KMS-11 (cell line): ENCODE measurements around the gene PTBP2.
A peak's percentile ranks its signal among the peaks of the same experiment; 100 is the strongest.

ENCODE experiments used
- H2AFZ ChIP-seq: fragments of 200-600 bp; sonication (generic); 2 replicates; pipeline ENCODE4 v1.6.1; 2016; ENCODE audit warnings: antibody characterized with exemption, mixed run types, low read depth
- H3K27ac ChIP-seq: fragments of 200-600 bp; sonication (generic); 2 replicates; pipeline ENCODE4 v1.6.1; 2016; ENCODE audit warnings: mild to moderate bottlenecking, mixed run types
- H3K27me3 ChIP-seq: fragments of 200-600 bp; sonication (generic); 2 replicates; pipeline ENCODE4 v1.6.1; 2017; ENCODE audit warnings: mild to moderate bottlenecking, low read depth, mixed run types, moderate library complexity; ENCODE audit not compliant: insufficient read depth
- H3K36me3 ChIP-seq: fragments of 200-600 bp; sonication (generic); 2 replicates; pipeline ENCODE4 v1.6.1; 2017; ENCODE audit warnings: mild to moderate bottlenecking, mixed run types; ENCODE audit not compliant: insufficient read depth
- H3K4me1 ChIP-seq: fragments of 200-600 bp; sonication (generic); 2 replicates; pipeline ENCODE4 v1.6.1; 2016; ENCODE audit warnings: mild to moderate bottlenecking, low read depth, mixed run types; ENCODE audit not compliant: poor library complexity, severe bottlenecking
- H3K4me2 ChIP-seq: fragments of 200-600 bp; sonication (generic); 2 replicates; pipeline ENCODE4 v1.7.0; 2016; ENCODE audit warnings: mild to moderate bottlenecking, mixed run types
- H3K4me3 ChIP-seq: fragments of 200-600 bp; sonication (generic); IDR thresholded peaks from 2 replicates; pipeline ENCODE4 v1.6.1; 2017; ENCODE audit warnings: low read depth, low read length, mixed read lengths; ENCODE audit not compliant: insufficient read depth
- H3K79me2 ChIP-seq: fragments of 200-600 bp; sonication (generic); 2 replicates; pipeline ENCODE4 v1.6.1; 2016; ENCODE audit warnings: low read depth, mixed run types; ENCODE audit not compliant: insufficient read depth
- H3K9ac ChIP-seq: fragments of 200-600 bp; sonication (generic); 2 replicates; pipeline ENCODE4 v1.6.1; 2016; ENCODE audit warnings: mild to moderate bottlenecking, mixed run types
- H4K20me1 ChIP-seq: fragments of 200-600 bp; sonication (generic); 2 replicates; pipeline ENCODE4 v1.6.1; 2016; ENCODE audit warnings: mild to moderate bottlenecking, mixed run types; ENCODE audit not compliant: insufficient read depth
- TF ChIP-seq, protein P1 (sequence below): fragments of 200-600 bp; sonication (generic); conservative IDR thresholded peaks from 2 replicates; pipeline ENCODE4 v1.6.1; 2017; ENCODE audit warnings: low read depth, mild to moderate bottlenecking, antibody characterized with exemption, low read length, moderate library complexity, mixed read lengths

Gene PTBP2

GRCh38 chr1:96721416-96722160 is at the start of gene PTBP2:
Gene PTBP2 (plus strand): TSS chr1:96721784. CDS start chr1:96721865, 81 bp downstream.
- Histone ChIP-seq H3K4me3 (peak within 1 kb of the TSS; percentile 23), H2AFZ (peak within 1 kb of the TSS; percentile 88), H3K27me3 (no peaks in the 10 kb centered on the region), H3K27ac (peak within 1 kb of the TSS; percentile 74), H3K9ac (peak within 1 kb of the TSS; percentile 87), H3K4me2 (peak within 1 kb of the TSS; percentile 71), H3K4me1 (peaks cover 13% of the 10 kb centered on the region), H3K79me2 (peaks cover 18% of the 10 kb centered on the region), H4K20me1 (no peaks in the 10 kb centered on the region), H3K36me3 (no peaks in the 10 kb centered on the region)
- TF ChIP-seq, protein P1, sequence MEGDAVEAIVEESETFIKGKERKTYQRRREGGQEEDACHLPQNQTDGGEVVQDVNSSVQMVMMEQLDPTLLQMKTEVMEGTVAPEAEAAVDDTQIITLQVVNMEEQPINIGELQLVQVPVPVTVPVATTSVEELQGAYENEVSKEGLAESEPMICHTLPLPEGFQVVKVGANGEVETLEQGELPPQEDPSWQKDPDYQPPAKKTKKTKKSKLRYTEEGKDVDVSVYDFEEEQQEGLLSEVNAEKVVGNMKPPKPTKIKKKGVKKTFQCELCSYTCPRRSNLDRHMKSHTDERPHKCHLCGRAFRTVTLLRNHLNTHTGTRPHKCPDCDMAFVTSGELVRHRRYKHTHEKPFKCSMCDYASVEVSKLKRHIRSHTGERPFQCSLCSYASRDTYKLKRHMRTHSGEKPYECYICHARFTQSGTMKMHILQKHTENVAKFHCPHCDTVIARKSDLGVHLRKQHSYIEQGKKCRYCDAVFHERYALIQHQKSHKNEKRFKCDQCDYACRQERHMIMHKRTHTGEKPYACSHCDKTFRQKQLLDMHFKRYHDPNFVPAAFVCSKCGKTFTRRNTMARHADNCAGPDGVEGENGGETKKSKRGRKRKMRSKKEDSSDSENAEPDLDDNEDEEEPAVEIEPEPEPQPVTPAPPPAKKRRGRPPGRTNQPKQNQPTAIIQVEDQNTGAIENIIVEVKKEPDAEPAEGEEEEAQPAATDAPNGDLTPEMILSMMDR: no peak

DNA sequence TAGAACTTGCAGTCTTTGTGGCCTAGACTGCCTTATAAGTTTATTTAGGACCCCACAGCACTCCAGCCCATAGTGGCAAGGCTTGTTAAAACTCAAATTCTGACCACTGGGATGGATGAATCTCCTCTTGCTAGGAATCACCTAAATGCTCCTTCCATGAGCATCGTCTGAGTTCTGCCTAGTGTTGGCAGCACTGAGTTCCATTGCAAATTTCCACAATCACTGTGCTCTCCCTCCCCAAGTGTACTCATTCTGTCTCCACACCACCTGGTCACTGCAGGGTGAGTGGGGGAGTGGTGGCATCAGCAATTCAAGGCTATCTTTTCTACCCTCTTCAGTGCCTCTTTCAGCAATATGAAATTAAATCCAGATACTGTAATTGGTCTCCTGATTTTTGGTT is 46.7 kb upstream of the PTBP2 start:
- H2AFZ ChIP-seq: no peak overlapping the region
- H3K79me2 ChIP-seq: no peaks in the 10 kb centered on the region
- H3K4me2 ChIP-seq: no peak overlapping the region
- no peaks in the 10 kb centered on the region for H3K36me3 ChIP-seq
- no peaks in the 10 kb centered on the region for H4K20me1 ChIP-seq
- no peaks in the 10 kb centered on the region for H3K4me1 ChIP-seq
- no peak overlapping the region for H3K27ac ChIP-seq
- TF ChIP-seq, protein P1: no peak
- no peaks in the 10 kb centered on the region for H3K27me3 ChIP-seq
- H3K4me3 ChIP-seq: no peak overlapping the region
- no peak overlapping the region for H3K9ac ChIP-seq

DNA sequence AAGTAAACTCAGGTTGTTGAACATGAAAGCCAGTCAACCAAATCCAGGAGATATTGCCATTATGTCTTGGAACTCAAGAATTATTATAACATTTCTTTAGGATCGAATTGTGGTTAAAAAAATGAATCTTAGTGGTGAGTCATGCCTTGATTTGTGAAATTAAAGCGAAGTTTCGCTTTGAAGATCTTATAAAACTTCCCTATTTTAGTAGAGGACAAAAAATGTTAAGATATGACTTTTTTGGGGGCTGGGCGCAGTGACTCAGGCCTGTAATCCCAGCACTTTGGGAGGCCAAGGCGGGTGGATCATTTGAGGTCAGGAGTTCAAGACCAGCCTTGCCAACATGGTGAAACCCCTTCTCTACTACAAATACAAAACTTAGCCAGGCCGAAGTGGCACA is 39.5 kb upstream of the PTBP2 start:
- Histone ChIP-seq H3K27ac (no peak overlapping the region), H3K4me3 (no peak overlapping the region), H4K20me1 (no peaks in the 10 kb centered on the region), H3K4me1 (no peaks in the 10 kb centered on the region), H3K4me2 (no peak overlapping the region), H3K36me3 (no peaks in the 10 kb centered on the region), H3K79me2 (no peaks in the 10 kb centered on the region), H2AFZ (no peak overlapping the region), H3K9ac (no peak overlapping the region), H3K27me3 (no peaks in the 10 kb centered on the region)
- TF ChIP-seq, protein P1: no peak

DNA sequence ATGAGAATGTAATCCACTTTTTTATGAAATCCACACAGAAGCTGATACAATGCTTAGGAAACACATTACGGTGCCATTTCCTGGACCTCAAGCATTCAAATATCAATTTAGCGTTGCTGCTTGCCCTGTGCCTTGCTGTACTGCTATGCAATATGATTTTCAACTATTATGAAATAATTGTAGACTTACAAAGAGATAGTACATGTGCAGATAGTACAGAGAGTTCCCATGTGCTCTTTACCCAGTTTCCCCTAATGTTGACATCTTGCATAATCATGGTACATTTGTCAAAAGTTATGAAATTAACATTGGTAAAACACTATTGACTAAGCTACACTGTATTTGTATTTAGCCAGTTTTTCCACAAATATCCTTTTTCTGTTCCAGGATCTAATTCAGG is 37.7 kb upstream of the PTBP2 start:
- TF ChIP-seq, protein P1: no peak
- Histone ChIP-seq H3K4me2 (no peak overlapping the region), H3K79me2 (no peaks in the 10 kb centered on the region), H3K9ac (no peak overlapping the region), H2AFZ (no peak overlapping the region), H3K36me3 (no peaks in the 10 kb centered on the region), H3K27ac (no peak overlapping the region), H3K27me3 (no peaks in the 10 kb centered on the region), H3K4me3 (no peak overlapping the region), H3K4me1 (no peaks in the 10 kb centered on the region), H4K20me1 (no peaks in the 10 kb centered on the region)
